SK-N-MC (cell line): Measurements from ENCODE around the gene RIMKLB.

Source experiments
- EZH2 ChIP-seq: fragments of 200-600 bp; sonication (generic); IDR thresholded peaks from one replicate; pipeline ENCODE4 v1.6.1; 2017; ENCODE audit warnings: antibody characterized with exemption
- POLR2AphosphoS5 ChIP-seq: IDR thresholded peaks from 2 replicates; pipeline ENCODE4 v1.6.1; 2012; ENCODE audit warnings: mild to moderate bottlenecking, low read depth, low read length, borderline replicate concordance

DNA sequence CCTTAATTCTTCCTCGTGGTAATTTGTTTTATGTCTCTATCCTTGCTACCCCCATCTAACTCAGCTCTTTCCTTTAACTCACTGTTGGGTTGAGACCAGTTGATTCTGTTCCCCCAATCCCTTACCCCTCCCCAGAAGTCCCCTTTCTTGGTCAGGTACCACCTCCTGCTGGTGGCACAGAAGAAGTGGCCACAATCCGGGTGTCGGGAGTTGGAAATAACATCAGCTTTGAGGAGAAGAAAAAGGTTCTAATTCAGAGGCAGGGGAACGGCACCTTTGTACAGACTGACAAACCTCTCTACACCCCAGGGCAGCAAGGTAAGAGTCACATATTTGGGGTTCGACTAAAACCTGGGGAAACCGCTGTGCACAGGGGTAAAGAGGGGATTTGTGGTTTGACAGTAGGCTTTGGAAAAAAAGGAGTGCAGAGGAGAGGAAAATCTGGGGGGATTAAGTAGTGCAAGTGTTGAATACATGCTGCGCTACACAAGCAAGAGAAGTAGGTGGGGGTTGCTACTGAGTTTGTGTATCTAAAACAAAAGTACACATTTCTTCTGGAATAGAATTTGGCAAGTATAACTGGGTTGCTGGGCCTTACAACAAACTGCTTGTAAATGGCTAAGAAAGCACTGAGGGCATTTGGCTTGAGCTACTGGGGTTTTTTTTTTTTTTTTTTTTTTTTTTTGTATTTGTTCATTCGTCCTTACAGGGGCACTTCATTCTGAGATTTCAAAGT, 125.9 kb downstream of the RIMKLB start:
- TF ChIP-seq POLR2AphosphoS5 (no peak), EZH2 (no peak)
